Esophagus muscularis mucosa (tissue), 4 donors: ENCODE measurements around the gene CAPG. TPM values are rescaled to one million over a fixed set of nuclear protein-coding genes. Genes with fewer than 3 reads are reported as not detected.

Experiments used
- DNase-seq: peaks from one replicate; pipeline ENCODE4 v3.0.0-alpha.2; 2017; ENCODE audit errors: extremely low spot score
- H3K27ac ChIP-seq, 4 donors: fragments of 200-600 bp; sonication (generic); replicated peaks in 1 of 4; 1 replicate in 3 of 4; 2 replicates in 1 of 4; pipeline ENCODE4 v1.5.1; 2016 to 2019; ENCODE audit warnings: mild to moderate bottlenecking in 1 of 4
- H3K27me3 ChIP-seq, 4 donors: fragments of 200-600 bp; sonication (generic); one replicate each; pipeline versions ENCODE4 v1.5.1 to v1.6.0; 2016 to 2019
- H3K36me3 ChIP-seq, 4 donors: fragments of 200-600 bp; sonication (generic); one replicate each; pipeline ENCODE4 v1.5.1; 2016 to 2019
- H3K4me1 ChIP-seq, 4 donors: fragments of 200-600 bp; sonication (generic); one replicate each; pipeline ENCODE4 v1.5.1; 2016 to 2019
- H3K4me3 ChIP-seq, 4 donors: fragments of 200-600 bp; sonication (generic); 1 replicate in 2 of 4; 2 replicates in 2 of 4; pipeline ENCODE4 v1.5.1; 2016 to 2019; ENCODE audit warnings: mild to moderate bottlenecking in 4 of 4, moderate library complexity in 1 of 4
- H3K9me3 ChIP-seq, 4 donors: fragments of 200-600 bp; sonication (generic); 1 replicate in 3 of 4; 2 replicates in 1 of 4; pipeline ENCODE4 v1.5.1; 2016 to 2019
- EP300 ChIP-seq: sonication (generic); formaldehyde crosslinking; IDR thresholded peaks from one replicate; pipeline ENCODE4 v1.6.1; 2017; ENCODE audit warnings: antibody characterized with exemption
- POLR2A ChIP-seq: fragments of 450-650 bp; IDR thresholded peaks from one replicate; pipeline ENCODE4 v1.6.1; 2017; ENCODE audit warnings: antibody characterized with exemption, moderate library complexity, mild to moderate bottlenecking, low read depth
- POLR2AphosphoS5 ChIP-seq, 2 donors: sonication (generic); formaldehyde crosslinking; IDR thresholded peaks; one replicate each; pipeline ENCODE4 v1.6.1; 2017; ENCODE audit warnings: antibody characterized with exemption in 2 of 2
- WGBS: methylation state at CpG from one replicate; pipeline ENCODE4 v1.1.5; 2018; 5-methylcytosine and 5-hydroxymethylcytosine counted together
- intact Hi-C: fragments of 100-400 bp; cut with DNase I; formaldehyde crosslinking; loops from one replicate; pipeline ENCODE4 v1.15.1; 2023
- total RNA-seq, 4 donors: library from RNA; depleted of rRNA; stranded (reverse); fragments of >200 nt; gene quantifications; one replicate each; pipeline versions ENCODE4 v1.1.0 to v1.2.1, GENCODE V29; 2016
- TF ChIP-seq, protein P1 (sequence below), 3 experiments: fragments of 200-600 bp in 2 of 3; fragments of 450-650 bp in 1 of 3; sonication (generic) in 2 of 3; IDR thresholded peaks; one replicate each; pipeline ENCODE4 v1.5.1; 2017 to 2019; ENCODE audit warnings: antibody characterized with exemption in 3 of 3, mild to moderate bottlenecking in 2 of 3, moderate library complexity in 1 of 3

CAPG gene
- total RNA-seq, 4 donors from 2014 or later: 22.8 to 73.6 (median 30.8) TPM

DNA sequence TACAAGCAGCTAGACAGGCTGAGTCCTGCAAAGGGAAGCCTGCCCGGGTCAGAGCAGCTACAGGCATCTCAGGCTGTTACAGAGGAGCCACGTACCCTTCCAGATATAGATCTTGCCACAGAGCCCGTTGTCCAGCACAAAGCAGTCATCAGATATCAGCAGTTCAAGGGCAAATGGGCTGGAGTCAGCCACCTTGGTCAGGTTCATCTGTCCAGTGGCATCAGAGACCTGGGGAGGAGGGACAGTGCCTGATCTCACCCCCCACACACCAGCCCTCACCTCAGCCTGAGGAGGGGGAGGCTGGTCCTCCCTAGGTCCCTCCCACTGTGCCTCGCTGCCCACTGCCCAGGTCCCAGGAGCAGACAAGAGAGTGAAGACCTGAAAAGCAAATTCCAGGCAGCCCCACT lies 12.2 kb downstream of the CAPG start:
- 88% methylated on average over 2 of the region's 4 CpGs for WGBS
- peaks cover 0 to 26% (median 23%) of the 10 kb centered on the region in 4 donors for H3K4me1 ChIP-seq
- H3K36me3 ChIP-seq: peaks cover 0 to 28% (median 0%) of the 10 kb centered on the region in 4 donors
- TF ChIP-seq POLR2AphosphoS5 (IDR thresholded peaks at IDR 0.05): no peak
- no peak for TF ChIP-seq POLR2A
- TF ChIP-seq, protein P1, sequence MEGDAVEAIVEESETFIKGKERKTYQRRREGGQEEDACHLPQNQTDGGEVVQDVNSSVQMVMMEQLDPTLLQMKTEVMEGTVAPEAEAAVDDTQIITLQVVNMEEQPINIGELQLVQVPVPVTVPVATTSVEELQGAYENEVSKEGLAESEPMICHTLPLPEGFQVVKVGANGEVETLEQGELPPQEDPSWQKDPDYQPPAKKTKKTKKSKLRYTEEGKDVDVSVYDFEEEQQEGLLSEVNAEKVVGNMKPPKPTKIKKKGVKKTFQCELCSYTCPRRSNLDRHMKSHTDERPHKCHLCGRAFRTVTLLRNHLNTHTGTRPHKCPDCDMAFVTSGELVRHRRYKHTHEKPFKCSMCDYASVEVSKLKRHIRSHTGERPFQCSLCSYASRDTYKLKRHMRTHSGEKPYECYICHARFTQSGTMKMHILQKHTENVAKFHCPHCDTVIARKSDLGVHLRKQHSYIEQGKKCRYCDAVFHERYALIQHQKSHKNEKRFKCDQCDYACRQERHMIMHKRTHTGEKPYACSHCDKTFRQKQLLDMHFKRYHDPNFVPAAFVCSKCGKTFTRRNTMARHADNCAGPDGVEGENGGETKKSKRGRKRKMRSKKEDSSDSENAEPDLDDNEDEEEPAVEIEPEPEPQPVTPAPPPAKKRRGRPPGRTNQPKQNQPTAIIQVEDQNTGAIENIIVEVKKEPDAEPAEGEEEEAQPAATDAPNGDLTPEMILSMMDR (IDR thresholded peaks at IDR 0.05): no peak
- TF ChIP-seq EP300: no peak
- H3K27me3 ChIP-seq: no peaks in the 10 kb centered on the region
- H3K9me3 ChIP-seq: no peaks in the 10 kb centered on the region
- peak overlapping the region in 1 of 4 donors; percentile 58 for H3K27ac ChIP-seq
- no peak for DNase-seq
- H3K4me3 ChIP-seq: no peak overlapping the region
- intact Hi-C loops: no loop called here

DNA sequence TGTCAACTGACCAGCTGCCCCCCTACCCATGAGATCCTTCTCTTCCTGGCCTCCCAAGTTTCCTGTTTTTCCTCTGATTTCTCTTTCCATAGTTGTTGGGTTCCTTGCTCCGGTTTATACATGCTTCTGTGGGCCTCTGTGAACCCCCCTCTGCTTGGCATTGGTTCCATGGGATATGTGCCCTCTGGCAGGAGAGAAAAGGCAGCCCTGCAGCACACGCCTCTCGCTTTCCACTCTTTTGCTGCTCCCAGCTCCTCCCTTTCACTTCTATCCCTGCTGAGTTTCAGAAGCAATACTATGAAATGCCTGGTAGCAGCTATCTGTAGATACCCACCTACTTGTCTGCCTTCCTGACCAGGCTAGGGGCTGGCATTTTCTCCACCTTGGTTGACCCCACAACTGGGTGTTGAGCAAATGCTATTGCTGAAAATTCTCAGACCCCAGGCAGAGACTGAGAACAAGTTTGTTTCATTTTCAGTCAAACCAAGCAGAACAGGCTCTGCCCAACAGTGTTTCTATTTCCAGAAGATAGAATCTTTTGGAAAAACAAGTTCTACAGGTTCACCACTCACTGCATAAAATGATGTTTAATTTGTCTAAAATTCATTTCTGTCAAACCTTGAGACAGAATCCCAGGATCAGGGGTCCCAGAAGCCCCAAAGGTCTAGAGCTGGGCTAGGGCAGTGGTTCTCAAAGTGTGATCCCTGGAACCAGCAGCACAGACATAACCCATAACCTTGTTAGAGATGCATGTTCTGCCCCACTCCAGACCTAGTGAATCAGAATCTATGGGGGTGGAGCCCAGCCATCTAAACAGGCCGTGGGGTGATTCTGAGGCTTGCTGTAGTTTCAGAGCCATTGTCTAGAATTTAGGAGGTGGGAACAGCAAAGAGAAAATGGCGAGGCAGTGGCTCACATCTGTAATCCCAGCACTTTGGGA lies 13.4 kb downstream of the CAPG start:
- Histone ChIP-seq H3K9me3 (no peaks in the 10 kb centered on the region), H3K4me1 (peaks cover 0 to 26% (median 23%) of the 10 kb centered on the region in 4 donors), H3K4me3 (peak overlapping the region in 3 of 4 donors; percentile 6 to 40 (median 21)), H3K36me3 (peaks cover 0 to 29% (median 5%) of the 10 kb centered on the region in 4 donors), H3K27me3 (no peaks in the 10 kb centered on the region), H3K27ac (peak overlapping the region; percentile 58 to 70 (median 67))
- WGBS: 56% methylated on average over 5 of the region's 5 CpGs
- intact Hi-C loops: no loop called here
- TF ChIP-seq, protein P1 (IDR thresholded peaks at IDR 0.05): no peak
- TF ChIP-seq POLR2AphosphoS5 (IDR thresholded peaks at IDR 0.05): no peak
- no peak for TF ChIP-seq POLR2A
- no peak for TF ChIP-seq EP300
- no peak for DNase-seq

DNA sequence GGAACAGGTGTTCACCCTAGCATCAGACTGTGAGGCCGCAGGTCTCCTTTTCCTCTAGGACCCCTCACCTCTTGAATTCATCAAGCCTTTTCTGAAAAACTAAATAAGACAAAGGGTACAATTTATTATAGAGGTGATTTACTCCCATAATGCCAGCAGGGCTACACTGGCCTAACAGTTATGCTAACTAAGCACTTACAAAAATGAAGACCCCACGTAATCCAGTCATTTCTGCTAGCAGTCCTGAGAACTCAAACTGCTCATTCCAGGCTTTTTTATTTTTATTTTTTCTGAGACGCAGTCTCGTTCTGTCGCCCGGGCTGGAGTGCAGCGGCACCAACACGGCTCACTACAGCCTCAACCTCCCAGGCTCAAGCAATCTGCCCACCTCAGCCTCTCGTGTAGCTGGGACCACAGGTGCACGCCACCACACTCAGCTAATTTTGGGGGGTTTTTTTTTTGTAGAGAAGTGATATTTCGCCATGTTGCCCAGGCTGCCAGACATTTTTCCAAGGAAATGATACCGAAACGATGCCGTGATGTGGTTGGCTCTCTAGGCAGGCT lies 14.2 kb downstream of the CAPG start:
- WGBS: 88% methylated on average over 14 of the region's 14 CpGs
- H3K27me3 ChIP-seq: no peaks in the 10 kb centered on the region
- H3K36me3 ChIP-seq: peaks cover 0 to 28% (median 12%) of the 10 kb centered on the region in 4 donors
- H3K9me3 ChIP-seq: no peaks in the 10 kb centered on the region
- TF ChIP-seq, protein P1 (IDR thresholded peaks at IDR 0.05): no peak
- TF ChIP-seq EP300: no peak
- TF ChIP-seq POLR2A: no peak
- TF ChIP-seq POLR2AphosphoS5 (IDR thresholded peaks at IDR 0.05): no peak
- H3K27ac ChIP-seq: peak overlapping the region; percentile 58 to 70 (median 67)
- DNase-seq: no peak
- intact Hi-C loops: no loop called here
- peaks cover 0 to 26% (median 23%) of the 10 kb centered on the region in 4 donors for H3K4me1 ChIP-seq
- peak overlapping the region in 1 of 4 donors; percentile 6 for H3K4me3 ChIP-seq

DNA sequence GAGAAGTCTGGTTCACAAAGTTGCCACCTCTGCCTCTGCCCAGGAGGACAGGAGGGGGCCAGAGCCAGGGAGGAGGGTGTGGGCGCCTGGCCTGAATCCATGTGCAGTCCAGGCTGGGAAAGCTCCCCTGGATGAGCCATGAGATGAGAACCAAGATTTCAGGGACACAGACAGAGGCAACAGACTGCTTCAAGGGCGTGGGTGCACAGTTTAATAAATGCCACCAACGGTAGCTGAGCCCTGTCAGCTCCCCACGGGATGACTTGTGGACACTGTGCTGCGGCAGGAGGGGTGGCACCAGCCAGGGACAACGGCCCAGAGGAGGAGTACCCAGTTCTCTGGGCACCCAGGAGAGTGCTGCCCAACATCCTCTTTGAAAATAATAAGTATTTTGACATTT lies 15.2 kb downstream of the CAPG start:
- 86% methylated on average over 1 of the region's 6 CpGs for WGBS
- peaks cover 0 to 26% (median 21%) of the 10 kb centered on the region in 4 donors for H3K4me1 ChIP-seq
- DNase-seq: no peak
- intact Hi-C loops: no loop called here
- no peak overlapping the region for H3K27ac ChIP-seq
- no peaks in the 10 kb centered on the region for H3K27me3 ChIP-seq
- no peaks in the 10 kb centered on the region for H3K9me3 ChIP-seq
- no peak overlapping the region for H3K4me3 ChIP-seq
- H3K36me3 ChIP-seq: peaks cover 7 to 37% (median 22%) of the 10 kb centered on the region in 4 donors
- TF ChIP-seq POLR2AphosphoS5 (IDR thresholded peaks at IDR 0.05) (no peak), POLR2A (no peak), EP300 (no peak)
- TF ChIP-seq, protein P1 (IDR thresholded peaks at IDR 0.05): no peak
